GM12873 (cell line): ENCODE data around the gene CUL1.

Experiments
- CTCF ChIP-seq: IDR thresholded peaks from 2 replicates; pipeline ENCODE4 v1.5.1; 2012; ENCODE audit warnings: low read depth, mild to moderate bottlenecking, moderate library complexity, low read length, control low read depth; ENCODE audit not compliant: insufficient read depth; ENCODE audit errors: missing control alignments

The CUL1 gene

GRCh38 chr7:148681821-148682220, 16.9 kb upstream of the CUL1 start:
- TF ChIP-seq CTCF: no peak

- TF ChIP-seq CTCF: no peak
These were observed 14.3 kb upstream of the CUL1 start for GRCh38 chr7:148684289-148684830.

- no peak for TF ChIP-seq CTCF
These were observed 12.3 kb upstream of the CUL1 start for GRCh38 chr7:148686312-148686937.

- no peak for TF ChIP-seq CTCF
These were observed 11.1 kb upstream of the CUL1 start for GRCh38 chr7:148687555-148687954.

GRCh38 chr7:148688526-148688925, 10.2 kb upstream of the CUL1 start:
- no peak for TF ChIP-seq CTCF

GRCh38 chr7:148693651-148694050, 5.1 kb upstream of the CUL1 start:
- no peak for TF ChIP-seq CTCF

GRCh38 chr7:148694631-148695030, 4.1 kb upstream of the CUL1 start:
- no peak for TF ChIP-seq CTCF
